ENCODE measurements around the gene ABHD17B.

ABHD17B gene

DNA sequence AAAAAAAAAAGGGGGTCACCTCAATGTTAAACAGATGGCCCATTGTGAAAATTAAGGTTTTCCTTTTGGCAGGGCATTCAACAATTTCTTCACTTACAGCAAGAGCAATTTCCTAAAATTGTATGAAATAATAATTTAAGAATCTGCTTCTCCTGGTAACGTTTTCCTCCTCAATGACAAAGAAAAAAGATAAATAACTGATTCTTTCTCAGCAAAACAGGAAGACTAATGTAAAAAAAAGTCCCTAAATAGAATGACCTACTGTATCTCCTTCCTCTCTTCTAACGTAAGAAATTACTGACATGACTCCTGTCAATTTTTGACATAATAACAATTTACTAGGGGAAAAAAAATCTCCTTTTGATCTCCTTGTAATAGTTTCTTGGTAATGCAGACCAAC lies 25.5 kb downstream of the ABHD17B start:
- no peak overlapping the region for H3K4me3 ChIP-seq (ENCODE audit: low read depth, low read length)
- no peak for DNase-seq (ENCODE audit: low read depth)

DNA sequence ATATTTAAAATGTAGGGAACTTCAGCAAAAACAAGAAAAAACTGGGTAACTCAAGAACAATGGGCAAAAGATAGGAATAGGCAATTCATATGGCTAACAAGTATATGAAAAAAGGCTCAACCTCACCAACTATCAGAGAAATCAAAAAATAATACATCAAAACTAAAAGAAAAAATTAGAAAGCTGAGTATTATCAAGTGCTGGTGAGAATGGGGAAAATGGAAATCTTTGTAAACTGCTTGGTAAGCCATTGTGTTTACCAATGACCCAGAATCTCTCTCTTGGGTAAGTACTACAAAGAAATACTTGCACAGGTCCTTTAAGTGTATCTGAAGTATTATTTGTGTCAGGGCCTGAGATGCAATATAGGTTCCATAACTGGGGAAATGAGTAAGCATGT lies 27.0 kb downstream of the ABHD17B start:
- H3K4me3 ChIP-seq (ENCODE audit: low read depth, low read length): no peak overlapping the region

DNA sequence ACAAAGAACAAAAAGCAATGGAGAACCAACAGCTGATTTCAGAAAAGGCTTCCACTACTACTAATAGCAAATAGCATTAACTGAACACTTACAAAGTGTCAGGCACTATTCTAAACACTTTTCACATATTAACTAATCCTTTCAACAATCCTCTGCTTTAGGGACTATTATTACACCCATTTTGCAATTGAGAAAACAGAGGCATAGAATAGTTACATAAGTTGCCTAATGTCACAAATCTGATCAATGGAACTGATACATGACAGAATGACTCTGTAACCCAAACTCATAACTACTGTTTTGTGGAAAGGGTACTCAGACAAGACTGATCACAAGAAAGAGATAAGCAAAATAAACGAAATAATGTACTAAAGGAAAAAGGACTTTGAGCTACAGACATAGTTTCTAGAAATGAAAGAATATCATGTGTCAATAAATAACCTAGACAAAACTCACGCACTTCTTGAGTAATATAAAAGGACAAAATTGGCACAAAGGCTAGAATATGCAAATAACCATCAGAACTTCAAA lies 31.3 kb downstream of the ABHD17B start:
- H3K4me3 ChIP-seq (ENCODE audit: low read depth, low read length): no peak overlapping the region
- DNase-seq (ENCODE audit: low read depth): no peak

More for the DNA sequence above, 27.0 kb downstream of the ABHD17B start:
- no peak for DNase-seq (ENCODE audit: low read depth)

DNA sequence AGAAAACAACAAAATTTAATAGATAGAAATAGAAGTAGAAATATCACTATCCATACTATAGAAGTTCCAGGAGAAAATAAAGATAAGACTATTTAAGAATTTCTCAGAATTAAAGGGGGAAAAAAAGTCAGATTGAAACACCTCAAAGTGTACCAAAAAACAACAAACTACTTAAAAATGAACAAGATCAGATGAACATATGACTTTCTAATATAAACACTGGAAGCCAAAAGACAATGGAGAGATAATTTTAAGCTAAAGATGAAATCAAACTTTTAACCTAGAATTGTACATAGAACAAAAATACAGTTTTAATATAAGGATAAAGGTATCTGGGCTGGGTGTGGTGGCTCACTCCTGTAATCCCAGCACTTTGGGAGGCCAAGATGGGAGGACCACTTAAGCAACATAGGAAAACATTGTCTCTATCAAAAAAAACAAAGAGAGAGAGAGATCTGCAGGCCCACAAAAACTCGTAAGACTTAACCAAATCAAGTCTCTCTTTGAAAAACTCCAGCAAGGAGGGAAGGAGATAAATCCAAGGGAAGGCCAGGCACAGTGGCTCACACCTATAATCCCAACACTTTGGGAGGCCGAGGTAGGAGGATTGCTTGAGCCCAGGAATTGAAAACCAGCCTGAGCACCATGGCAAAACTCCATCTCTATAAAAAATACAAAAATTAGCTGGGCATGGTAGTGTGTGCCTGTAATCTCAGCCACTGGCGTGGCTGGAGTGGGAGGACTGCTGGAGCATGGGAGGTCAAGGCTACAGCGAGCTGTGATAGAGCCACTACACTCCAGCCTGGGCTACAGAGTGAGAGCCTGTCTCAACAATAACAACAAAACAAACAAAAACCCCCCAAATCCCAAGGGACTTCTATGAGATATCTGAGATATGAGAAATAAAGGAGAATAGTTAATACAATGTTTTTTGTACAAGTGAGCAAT lies 32.4 kb downstream of the ABHD17B start:
- DNase-seq (ENCODE audit: low read depth): no peak
- H3K4me3 ChIP-seq (ENCODE audit: low read depth, low read length): no peak overlapping the region

DNA sequence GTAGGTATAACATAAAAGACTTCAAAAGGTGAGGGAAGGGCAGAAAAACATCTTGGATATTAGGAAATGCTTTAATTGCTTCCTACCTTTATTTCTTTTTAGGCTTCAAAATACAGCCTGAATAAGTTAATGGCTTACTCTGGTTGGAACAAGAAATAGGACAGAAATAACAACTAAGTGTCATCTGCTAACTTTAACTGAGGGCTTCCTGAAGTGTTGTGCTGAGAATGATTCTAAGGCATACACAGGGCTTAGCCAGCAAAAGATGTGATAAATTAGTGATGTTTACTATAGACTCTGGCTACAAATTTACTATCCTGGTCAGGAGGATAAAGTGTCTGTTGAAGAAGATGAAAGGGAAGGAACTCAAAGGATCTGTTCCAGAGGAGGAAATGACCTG lies 34.2 kb downstream of the ABHD17B start:
- no peak overlapping the region for H3K4me3 ChIP-seq (ENCODE audit: low read depth, low read length)
- no peak for DNase-seq (ENCODE audit: low read depth)

DNA sequence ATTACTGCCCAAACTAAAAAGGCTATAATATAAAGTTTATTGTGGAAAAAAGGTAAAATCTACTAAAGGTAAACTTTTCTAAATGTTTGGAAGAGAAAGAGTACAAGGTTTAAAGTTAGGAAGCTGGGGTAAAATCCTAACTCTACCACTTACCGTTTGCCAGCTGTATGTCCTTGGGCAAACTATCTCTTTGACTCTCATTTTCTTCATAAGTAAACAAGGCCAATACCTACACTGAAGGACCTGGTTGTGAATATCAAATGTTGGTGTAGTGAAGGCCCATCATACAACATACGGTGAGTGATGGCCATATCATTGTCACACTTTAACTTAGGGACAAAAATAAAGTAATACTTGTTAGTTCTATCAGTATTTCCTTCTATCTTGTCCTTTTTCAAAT lies 34.9 kb downstream of the ABHD17B start:
- no peak for DNase-seq (ENCODE audit: low read depth)
- no peak overlapping the region for H3K4me3 ChIP-seq (ENCODE audit: low read depth, low read length)

DNA sequence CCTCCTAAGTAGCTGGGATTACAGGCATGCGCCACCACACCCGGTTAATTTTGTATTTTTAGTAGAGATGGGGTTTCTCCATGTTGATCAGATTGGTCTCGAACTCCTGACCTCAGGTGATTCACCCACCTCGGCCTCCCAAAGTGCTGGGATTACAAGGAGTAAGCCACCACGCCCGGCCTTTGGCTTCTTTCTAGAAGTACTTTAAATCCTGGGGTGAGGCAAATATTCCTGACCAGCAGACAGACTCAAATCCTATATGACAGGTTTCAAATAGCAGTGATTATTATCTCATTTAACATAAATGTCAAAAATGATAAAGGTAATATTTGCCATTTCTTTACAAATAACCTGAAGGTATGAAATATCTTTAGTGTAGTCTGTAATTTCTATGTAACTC lies 35.6 kb downstream of the ABHD17B start:
- no peak for DNase-seq (ENCODE audit: low read depth)
- H3K4me3 ChIP-seq (ENCODE audit: low read depth, low read length): no peak overlapping the region

DNA sequence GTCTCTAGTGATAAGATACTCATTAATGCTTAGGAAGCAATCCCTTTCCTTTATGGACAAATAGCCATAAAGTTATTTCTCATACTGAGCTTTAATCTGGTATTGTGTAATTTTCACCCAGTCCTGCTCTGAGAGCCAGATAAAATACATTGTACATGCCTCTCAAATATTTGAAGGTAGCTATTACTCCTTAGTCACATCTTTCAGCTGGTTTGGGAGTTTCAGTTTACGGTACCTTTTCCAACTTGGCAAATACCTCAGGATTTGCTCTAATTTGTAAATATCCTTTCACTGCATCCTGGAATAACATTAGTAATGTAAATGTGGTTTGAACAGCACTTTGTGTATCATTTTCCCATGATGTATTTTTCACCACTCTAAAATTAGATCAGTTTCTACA lies 47.4 kb downstream of the ABHD17B start:
- peak; percentile 19 for DNase-seq (ENCODE audit: low read depth)
- H3K4me3 ChIP-seq (ENCODE audit: low read depth, low read length): no peak overlapping the region

DNA sequence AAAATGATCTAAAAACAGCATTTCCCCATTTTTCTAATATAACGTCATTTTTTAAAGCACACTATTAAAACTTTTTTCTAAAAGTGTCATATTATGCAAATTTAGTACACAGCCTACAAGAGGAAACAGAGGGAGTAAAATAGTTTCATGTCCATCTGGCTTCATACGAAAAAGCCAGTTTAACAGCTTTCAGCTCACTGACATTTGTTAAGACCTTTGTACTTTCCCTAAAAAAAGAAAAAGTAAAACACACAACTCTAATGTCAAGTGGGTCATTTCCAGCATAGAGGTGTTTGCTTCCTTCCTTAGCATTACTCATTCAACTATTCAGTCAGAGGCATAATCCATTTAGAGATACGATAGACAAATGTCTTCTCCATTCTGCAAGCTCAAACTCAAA lies 49.4 kb downstream of the ABHD17B start:
- no peak for DNase-seq (ENCODE audit: low read depth)
- no peak overlapping the region for H3K4me3 ChIP-seq (ENCODE audit: low read depth, low read length)

DNA sequence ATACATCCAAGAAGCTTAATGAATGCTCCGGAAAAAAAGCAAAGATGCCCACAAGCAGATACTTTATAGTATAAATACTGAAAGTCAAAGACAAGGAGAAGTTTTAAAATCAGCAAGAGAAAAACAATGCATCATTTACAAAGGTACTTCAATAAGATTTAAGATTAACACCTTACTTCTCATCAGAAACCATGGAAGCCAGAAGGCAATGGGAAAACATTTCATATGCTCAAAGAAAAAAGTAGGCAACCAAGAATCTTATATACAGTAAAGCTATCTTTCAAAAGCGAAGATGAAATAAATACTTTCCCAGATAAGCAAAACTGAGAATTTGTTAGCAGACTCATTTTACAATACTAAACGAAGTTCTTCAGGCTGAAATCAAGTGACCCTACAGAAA lies 51.1 kb downstream of the ABHD17B start:
- no peak overlapping the region for H3K4me3 ChIP-seq (ENCODE audit: low read depth, low read length)
- DNase-seq (ENCODE audit: low read depth): no peak

DNA sequence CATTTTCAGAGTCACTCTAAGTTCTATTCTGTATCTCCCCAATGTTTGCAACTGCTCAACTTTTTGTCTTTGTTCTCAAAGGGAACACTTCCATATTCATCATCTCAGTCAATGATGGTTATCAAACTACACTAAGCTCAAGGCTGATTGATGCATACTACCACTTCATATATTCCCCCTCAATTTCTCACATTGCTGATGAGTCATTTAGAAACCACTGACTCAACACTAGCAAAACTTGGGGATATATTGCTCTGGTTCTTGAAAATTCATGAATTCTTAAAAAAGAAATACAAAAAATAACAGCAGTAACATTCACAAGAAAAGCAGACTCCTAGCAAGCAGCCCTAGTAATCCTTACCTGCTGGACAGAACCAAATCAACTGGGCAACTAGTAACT lies 52.2 kb downstream of the ABHD17B start:
- peak; percentile 6 for DNase-seq (ENCODE audit: low read depth)
- no peak overlapping the region for H3K4me3 ChIP-seq (ENCODE audit: low read depth, low read length)

DNA sequence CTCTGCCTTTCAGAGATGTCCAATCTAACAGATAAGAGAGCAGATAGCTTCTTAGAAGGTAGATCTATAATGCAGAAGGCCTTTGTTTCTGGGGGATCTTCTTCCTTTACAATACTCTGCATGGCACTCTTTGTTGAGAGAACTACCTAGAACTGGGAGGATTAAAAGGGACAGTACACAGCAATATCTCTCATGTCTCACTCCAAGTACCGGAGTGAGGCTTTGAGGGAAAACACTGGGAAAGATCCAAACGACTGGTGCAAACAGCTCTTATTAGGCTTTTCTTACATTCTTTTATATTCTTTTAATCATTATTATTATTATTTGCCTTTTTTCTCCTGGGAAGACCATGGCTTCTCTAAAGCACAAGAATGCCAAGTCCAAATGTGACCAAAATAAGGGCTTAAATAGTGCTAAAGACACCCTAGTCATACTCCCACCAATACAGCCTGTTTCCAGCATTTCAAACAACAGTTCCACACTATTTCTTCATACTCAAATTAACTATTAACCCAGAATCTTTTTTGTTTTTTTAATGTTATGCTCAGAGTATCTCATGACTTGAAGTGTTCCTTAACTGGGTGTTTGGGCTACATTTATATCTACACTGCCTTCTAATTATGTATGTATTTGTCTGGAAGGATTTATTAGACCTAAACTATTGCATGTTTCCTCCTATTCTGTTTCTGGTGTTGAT lies 52.7 kb downstream of the ABHD17B start:
- H3K4me3 ChIP-seq (ENCODE audit: low read depth, low read length): no peak overlapping the region
- DNase-seq (ENCODE audit: low read depth): no peak

DNA sequence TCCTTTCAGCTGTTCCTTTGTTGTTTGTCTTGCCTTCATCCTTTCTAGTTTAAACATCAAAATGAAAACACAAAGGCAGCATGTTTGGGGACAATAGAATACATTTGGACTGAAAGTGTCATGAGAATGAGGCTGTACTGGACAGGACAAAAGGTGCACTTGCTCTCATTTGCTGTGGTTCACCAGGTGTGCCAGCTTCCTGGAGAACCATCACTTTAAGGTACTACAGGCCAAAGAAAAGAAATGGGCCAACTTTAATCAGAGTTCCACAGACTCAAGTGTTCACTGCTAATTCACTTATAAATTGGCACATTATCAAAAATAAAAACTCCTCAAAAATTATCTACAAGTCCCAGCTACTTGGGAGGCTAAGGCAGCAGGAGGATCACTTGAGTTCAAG lies 53.8 kb downstream of the ABHD17B start:
- H3K4me3 ChIP-seq (ENCODE audit: low read depth, low read length): no peak overlapping the region
- no peak for DNase-seq (ENCODE audit: low read depth)

DNA sequence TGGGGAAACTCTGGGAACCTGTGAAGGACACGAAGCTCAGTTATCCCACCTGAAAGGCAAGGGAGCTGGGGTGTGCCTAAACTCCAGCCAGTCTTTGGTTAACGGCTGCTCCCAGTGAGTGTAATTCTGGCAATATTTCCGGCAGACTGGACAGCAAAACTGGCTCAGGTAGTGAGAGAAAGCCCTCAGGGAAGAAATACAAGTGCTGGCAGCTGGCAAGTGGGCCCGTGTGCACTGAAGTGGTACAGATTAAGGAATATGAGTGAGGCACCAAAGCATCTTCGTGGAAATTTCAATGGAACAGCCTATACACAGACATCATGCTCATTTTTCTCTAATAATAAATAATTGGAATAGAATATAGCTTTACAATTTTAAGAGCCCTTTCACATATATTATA lies 56.2 kb downstream of the ABHD17B start:
- no peak for DNase-seq (ENCODE audit: low read depth)
- H3K4me3 ChIP-seq (ENCODE audit: low read depth, low read length): no peak overlapping the region

DNA sequence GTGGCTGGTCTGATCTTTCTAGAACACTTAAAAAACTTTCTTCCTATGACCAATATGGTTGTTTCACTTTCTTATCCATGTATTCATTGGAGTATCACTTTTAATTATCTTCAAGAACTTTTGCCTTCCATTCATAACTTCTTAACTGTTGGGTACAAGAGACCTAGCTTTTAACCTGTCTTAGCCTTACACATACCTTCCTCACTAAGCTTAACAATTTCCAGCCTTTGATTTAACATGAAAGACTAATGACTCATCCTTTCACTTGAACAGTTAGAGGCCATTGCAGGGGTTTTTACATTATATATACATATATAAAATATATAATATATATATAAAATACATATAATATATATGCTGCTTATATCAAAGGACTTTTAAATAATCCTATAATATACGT lies 57.9 kb downstream of the ABHD17B start:
- no peak overlapping the region for H3K4me3 ChIP-seq (ENCODE audit: low read depth, low read length)
- no peak for DNase-seq (ENCODE audit: low read depth)

DNA sequence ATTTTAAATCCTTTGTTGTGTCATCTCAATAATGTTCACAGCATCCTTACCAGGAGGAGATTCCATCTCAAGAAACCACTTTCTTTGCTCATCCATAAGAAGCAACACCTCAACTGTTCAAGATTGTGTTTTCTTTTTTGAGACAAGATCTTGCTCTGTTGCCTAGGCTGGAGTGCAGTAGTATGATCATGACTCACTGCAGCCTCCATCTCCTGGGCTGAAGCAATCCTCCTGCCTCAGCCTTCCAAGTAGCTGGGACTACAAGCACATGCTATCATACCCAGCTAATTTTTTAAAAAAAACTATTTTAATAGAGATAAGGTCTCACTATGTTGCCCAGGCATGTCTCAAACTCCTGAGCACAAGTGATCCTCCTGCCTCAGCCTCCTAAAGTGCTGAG lies 60.0 kb downstream of the ABHD17B start:
- H3K4me3 ChIP-seq (ENCODE audit: low read depth, low read length): no peak overlapping the region
- DNase-seq (ENCODE audit: low read depth): no peak

DNA sequence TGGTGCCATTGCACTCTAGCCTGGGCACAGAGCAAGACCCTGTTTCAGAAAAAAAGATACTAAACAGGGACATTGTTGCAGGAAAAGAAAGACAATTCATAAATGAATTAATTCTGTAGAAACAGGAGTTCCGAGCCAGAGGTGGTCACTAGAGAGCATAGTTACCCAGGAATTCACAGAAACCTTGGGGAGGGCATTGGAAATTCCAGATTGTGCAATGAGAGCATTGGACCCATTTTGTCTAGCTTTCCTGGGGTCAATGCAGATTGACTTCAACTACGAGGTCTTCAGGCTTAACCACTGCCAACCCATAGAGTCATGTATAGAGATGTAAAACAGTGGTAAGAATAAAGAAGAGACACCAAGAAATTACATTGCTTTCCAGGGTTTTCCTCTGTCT lies 63.1 kb downstream of the ABHD17B start:
- no peak overlapping the region for H3K4me3 ChIP-seq (ENCODE audit: low read depth, low read length)
- DNase-seq (ENCODE audit: low read depth): no peak

DNA sequence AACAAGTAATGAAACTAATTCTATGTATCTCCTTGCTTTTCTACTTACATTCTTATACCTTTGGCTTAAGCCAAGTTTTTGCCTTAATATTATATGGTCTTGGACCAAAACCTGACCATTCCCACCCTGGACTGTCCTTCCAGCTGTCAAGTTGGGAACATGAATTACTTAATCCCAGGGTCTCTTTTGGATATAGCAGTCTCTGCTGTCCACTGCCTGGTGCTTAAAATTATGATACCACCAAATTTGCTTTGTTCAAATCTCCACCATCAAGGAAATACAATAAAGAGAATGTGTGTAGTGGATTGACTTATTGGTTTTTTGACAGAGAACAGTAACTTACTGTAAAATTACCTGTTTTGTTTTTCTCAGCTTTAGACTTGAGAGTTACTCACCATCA lies 66.2 kb downstream of the ABHD17B start:
- no peak for DNase-seq (ENCODE audit: low read depth)

DNA sequence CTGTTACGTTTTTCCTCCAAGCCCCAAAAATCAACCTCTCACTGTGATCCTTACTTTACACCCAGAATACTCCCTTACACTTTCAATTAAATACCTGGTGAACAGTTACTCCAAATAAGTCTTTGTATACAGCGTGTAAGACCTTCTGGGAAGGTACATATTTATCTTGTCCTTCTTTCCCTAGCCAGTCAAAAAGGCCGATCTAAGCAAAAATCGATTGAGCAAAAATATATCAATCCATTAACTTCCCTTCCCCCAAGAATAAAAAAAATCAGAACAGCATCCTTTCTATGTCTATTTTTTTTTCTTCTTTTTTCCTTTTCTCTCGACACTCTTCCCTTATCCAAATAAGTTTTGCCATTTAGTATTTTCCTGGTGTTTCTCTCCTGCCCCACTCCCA lies 71.3 kb downstream of the ABHD17B start:
- DNase-seq (ENCODE audit: low read depth): no peak
- no peak overlapping the region for H3K4me3 ChIP-seq (ENCODE audit: low read depth, low read length)

More for the DNA sequence above, 66.2 kb downstream of the ABHD17B start:
- H3K4me3 ChIP-seq (ENCODE audit: low read depth, low read length): no peak overlapping the region

DNA sequence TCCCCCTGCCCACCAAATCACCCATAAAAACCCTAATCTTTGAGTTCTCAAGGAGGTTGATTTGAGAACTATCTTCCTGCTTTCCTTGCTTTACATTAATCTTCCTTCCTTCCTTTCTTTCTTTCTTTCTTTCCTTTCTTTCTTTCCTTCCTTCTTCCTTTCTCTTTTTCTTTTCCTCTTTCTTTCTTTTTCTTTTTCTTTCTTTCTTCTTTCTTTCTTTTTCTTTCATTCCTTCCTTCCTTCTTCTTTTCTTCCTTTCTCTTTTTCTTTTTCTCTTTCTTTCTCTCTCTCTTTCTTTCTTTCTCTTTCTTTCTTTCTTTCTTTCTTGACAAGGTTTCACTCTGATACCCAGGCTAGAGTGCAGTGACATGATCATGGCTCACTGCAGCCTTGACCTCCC lies 75.4 kb downstream of the ABHD17B start:
- DNase-seq (ENCODE audit: low read depth): no peak
- no peak overlapping the region for H3K4me3 ChIP-seq (ENCODE audit: low read depth, low read length)

DNA sequence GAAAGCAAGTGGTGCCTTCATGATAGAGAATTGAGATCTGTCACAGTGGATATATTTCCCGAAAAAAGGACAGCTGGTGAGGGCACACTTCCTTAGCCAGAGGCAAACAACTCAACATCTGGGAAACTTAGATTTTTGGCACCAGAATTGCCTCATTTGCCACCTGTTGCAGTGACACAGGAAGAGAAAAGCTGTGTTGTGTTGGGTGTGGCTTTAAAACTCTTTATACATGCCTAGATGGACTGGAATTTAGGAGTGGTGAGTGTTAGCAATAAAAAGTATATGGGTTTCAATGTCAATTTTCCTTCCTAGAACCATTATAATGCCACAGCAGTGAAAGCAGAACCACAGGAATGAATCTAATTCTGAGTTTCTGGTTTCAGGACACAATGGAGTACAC lies 80.1 kb downstream of the ABHD17B start:
- H3K4me3 ChIP-seq (ENCODE audit: low read depth, low read length): no peak overlapping the region
- no peak for DNase-seq (ENCODE audit: low read depth)

Measured in skeletal muscle cell (primary cell).